ENCODE results near the gene PRMT2.
A peak's percentile ranks its signal among the peaks of the same experiment; 100 is the strongest.
"Not testable (repeated sequence)": the region's sequence is repeated elsewhere in the genome, so short reads cannot be mapped to it uniquely, and the experiment has no call there.

Gene PRMT2

DNA sequence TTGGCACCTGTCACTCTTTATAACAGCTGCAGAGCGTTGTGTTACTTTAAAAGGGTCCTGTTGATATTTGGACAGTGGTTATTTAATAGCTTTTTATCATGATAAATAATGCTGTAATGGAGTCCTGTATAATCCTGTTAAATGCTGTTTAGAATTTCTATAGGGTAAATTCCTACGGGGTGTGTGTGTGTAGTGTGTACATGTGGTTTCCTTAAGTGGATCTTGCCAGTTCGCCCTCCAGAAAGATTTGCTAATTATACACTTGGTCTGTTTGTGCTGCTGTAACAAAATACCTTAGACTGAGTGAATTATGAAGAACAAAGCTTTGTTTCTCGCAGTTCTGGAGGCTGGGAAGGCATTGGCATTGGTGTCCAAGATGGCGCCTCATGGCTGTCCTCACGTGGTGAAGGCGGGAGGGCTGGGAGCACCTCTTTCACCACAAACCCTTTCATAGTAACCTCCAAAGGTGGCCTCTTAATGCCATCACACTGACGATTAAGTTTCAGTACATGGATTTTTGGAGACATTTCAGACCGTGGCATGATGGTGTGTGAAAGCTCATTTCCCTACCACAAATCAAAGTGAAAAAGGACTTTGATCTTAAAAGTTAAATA is 11.2 kb downstream of the PRMT2 start:
- no peak for DNase-seq

DNA sequence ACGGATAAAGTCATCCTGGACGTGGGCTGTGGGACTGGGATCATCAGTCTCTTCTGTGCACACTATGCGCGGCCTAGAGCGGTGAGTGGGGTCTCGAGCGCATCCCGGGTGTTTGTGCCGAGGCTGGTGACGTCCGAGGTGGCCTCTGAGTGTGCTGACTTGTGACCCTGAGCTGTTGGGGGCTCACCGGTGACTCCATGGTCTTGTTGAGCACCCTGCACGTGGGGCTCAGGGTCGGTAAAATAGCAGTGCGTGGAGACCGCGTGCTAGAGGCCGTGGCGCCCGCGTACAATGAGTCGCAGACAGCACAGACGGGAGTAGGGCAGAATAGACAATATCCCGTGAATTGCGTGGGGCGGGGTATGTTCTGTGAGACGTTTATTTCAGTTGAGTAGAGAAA is 13.1 kb downstream of the PRMT2 start:
- DNase-seq, result no peak

DNA sequence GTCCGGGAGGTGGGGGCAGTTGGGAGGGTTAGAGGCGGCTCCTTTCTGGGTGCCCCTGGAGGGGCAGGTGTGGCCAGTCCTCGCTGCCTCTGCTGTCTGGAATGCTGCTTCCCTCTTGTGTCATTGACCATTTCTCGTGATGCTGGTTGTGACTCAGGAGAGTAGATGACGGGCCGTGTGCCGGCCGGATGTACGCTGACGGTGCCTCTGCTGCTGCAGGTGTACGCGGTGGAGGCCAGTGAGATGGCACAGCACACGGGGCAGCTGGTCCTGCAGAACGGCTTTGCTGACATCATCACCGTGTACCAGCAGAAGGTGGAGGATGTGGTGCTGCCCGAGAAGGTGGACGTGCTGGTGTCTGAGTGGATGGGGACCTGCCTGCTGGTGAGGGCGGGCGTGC is 13.9 kb downstream of the PRMT2 start:
- DNase-seq, result no peak

DNA sequence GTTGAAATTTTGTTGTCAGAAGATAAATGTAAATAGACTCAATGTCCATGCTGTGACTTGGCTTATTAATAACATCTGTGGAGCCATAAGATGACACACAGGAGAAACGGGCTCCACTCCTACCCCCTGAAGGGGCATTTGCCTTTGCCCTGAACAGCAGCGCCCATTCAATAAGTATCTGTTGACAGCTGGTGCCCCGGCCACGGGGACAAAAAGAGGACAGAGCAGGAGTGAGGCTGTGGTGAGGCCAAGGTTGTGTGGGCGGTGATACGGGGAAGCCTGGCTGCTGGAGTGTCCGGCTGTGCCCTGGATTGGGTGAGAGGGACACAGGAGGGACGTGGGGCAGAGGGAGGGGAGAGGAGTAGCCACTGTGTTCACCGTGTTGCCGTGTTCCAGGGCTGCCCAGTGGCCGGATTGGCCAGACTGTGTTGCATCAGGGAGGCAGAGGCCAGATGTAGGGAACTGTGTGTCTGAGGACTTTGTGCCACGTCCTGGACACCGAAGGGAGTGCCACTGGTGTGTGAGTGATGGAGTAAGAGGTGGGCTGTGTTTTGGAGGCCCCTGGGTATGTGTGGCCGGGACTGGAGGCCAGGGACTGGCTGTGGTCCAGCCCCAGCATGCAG is 15.1 kb downstream of the PRMT2 start:
- no peak for DNase-seq

DNA sequence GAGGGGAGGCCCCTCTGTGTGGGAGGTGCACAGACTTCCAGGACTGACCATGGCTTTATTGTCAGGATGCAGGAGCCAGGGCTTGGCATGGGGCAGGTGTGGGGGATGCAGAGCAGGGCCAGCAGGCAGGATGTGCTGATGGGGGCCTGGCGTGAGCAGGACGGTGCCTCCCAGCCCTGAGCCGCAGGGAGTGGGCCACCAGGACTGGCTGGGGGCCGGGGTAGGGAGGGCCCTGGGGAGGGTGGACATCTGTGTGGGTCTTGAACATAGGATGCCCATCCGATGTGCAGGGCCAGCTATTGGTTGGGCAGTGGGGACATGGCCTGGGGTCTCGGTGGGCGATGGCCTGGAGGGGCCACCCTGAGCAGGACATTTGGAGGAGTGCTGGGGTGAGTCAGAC is 15.6 kb downstream of the PRMT2 start:
- DNase-seq, result no peak

DNA sequence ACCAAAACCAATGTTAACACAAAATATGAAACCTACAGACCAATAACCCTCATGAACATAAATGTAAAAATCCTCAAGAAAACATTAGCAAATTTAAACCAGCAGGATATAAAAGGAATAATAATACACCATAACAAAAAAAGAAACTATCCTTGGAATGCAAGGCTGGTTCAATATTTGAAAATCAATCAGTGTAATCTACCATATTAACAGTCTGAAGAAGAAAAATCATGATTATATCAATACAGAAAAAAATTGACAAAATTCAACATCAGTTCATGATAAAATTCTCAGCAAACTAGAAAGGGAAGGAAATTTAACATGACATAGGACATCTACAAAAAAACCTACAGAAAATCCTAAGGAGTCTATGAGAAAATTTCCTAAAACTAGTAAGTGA is 19.8 kb downstream of the PRMT2 start:
- DNase-seq, result no peak

DNA sequence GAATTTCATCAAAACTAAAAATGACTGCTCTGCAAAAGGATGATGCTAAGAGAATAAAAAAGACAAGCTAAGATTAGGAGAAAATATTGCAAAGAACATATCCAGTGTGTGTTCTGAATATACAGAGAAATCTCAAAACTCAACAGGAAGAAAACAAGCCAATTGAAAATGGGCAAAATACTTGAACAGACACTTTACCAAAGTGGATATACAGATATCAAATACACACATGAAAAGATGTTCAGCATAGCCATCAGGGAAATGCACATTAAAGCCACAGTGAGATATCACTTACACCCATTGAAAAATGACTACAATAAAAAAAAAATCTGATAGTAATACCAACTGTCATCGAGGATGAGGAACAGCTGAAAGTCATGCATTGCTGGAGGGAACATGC is 21.3 kb downstream of the PRMT2 start:
- no peak for DNase-seq

DNA sequence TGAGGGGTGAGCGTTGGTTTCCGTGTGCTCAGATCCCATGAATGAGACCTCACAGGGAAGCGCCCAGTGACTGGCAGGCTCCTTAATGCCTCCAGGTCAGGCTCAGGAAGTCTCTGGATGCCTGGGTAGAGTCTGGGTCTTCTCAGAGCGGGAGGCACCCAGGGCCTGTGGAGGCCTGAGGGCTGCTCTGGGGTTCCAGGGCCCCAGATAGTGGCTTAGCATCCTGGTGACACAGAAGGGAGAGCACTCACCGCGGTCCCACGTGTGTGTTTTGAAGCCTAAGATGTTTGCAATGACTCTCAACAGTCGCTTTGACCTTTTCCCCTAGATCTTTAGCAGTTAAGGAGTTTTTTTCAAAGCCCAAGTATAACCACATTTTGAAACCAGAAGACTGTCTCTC is 25.0 kb downstream of the PRMT2 start:
- DNase-seq, result no peak

DNA sequence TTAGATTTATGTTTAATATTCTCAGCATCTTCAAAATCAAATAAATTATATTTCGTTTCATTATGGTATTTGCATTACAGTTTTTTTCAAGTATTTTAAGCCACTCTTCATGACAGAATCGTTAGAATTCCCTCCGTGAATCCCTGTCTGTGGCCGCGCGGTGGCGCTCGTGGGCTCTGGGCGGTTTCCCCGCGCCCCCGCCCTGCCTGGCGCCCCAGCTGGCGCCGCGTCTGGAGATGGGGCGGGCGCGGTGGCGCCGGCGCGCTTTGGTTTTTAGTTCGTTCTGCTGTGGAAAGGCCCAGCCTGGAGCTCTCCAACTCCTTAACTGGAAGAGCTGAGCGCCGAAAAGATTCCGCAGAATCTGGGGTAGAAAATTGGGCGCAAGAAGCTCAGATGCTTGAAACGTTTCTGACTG is 25.7 kb downstream of the PRMT2 start:
- DNase-seq, result no peak

DNA sequence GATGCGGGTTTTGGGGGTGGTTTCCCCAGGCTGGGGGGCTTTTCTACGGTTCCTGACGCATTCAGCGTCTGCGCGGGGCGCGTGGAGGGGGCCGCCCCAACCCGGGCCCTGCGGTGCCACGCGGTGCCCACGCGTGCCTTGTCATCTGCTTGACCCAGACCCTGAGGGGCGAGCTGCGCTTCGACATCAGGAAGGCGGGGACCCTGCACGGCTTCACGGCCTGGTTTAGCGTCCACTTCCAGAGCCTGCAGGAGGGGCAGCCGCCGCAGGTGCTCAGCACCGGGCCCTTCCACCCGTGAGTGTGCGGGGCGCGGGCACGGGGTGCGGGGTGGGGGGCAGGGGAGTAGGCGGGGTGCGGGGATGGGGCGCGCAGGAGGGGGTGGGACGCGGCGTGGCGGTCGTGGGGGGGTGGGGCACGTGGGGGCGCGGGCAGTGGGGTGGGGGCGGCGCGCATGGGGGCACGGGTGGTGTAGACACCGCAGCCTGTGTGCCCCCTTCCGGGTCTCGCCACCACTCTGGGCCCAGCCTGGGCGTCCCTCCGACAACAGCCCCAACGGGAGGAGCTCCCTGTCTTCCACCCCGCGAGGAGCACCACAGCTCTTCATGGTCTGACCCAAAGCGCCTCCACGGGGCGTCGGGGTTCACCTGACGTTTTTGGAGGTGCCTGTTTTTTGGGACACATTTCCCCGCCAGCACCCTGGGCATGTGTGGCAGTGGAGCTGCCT is 26.3 kb downstream of the PRMT2 start:
- DNase-seq, result no peak

DNA sequence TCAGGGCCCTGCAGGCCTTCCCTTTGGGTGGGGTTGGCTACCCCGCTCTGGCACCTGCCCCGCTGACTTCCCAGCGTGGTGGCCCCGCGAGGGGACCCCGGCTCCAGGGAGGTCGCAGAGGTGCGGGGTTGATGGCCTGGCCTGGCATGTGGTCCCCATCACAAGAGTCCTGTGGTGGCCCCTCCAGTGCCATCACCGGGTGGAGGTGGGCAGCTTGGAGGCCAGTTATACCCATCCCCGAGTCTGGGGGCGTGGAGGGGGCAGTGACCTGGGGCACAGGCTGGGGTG is 26.8 kb downstream of the PRMT2 start:
- no peak for DNase-seq

DNA sequence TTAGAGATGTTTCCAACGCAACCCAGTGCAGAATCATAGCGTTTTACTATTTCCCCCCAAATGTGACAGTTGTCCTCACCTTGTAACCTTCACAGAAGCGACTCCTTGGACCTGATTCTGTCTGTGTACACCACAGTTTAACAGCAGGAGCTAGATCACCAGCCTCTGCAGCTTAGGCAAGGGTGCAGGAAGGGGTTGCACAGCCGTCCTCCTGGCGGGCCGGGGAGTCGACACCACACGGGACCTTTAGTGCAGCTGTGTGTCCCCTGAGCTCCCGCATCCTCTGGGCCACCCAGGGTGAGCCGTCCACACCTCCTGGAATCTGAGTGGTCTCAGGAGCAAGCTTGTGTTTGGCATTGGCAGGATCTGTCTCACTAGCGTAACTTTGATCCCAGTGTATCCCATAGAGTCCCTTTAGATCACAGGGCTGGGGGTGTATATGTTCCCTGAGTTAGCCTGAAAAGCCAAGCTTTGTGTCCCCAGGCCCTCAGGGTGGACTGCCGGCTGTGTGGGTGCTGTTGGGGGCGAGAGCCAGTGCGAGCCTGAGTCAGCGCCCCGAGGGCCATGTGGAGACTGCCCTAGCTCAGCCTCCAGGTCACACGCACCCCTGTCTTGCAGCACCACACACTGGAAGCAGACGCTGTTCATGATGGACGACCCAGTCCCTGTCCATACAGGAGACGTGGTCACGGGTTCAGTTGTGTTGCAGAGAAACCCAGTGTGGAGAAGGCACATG is 27.5 kb downstream of the PRMT2 start:
- no peak for DNase-seq

DNA sequence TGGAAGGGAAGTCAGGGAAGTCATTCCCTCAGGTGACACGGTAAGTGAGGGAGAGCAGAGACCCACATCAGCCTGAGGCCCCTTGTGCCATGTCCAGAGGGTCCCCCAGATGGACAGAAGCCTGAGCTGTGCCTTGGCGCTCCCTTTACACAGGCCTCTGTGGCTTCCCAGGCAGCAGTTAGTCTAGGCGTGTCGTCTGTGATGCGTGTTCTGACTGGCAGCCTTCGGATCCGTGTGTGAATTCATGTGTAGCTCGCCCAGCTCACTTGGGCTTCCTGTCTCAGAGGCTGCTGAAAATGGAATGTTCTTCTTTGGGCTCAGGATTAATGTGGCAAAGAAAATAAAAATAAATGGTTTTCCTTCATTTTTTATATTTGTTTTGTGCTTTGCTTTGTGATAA is 28.3 kb downstream of the PRMT2 start:
- no peak for DNase-seq

DNA sequence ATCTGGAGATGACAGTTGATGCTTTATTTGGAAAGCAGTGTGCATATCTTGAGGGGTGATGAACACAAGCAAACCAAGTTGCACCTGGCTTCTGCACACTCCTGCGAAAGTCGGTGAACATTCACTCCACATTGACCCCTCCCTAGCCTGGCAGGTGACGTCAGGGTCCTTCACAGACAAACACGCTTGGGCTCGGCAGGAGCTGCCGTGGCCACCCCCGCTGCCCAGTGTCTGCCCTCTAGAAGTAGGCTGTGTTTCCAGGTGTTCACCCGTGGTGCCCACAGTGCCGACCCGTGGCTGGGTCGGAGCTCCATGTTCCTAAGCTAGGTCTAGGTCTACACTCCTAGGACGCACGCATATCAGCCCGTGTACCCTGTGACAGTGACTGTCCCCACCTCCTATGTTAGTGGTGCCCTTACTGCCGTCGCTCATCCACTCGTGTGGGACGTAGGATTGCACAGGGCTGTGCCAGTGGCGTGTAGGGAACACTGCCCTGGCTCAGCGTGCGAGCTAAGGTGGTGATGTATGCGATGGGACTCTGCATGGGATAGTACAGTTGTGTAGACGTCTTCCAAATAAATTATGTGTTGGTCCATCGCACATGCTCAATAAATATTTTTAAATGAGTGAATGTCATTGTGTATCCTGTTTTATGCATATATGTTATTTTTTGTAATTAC is 29.0 kb downstream of the PRMT2 start:
- DNase-seq, result peak; percentile 57

DNA sequence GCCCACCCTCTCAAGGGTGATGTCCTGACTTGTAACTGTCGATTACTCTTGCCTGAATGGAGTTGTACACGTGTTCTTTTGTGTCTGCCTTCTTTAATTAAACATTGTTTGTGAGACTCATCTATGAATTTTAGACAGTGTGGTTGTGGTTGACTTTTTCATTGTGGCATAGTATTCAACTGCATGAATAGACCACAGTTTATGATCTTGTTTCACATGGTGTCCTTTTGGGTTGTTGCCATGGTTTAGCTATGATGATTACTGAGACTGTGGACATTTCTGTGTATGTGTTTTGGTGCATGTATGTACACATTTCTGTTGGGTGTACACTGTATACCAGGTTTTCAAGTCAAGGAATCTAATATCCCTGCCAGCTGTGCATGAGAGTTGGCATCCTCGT is 30.1 kb downstream of the PRMT2 start:
- no peak for DNase-seq

DNA sequence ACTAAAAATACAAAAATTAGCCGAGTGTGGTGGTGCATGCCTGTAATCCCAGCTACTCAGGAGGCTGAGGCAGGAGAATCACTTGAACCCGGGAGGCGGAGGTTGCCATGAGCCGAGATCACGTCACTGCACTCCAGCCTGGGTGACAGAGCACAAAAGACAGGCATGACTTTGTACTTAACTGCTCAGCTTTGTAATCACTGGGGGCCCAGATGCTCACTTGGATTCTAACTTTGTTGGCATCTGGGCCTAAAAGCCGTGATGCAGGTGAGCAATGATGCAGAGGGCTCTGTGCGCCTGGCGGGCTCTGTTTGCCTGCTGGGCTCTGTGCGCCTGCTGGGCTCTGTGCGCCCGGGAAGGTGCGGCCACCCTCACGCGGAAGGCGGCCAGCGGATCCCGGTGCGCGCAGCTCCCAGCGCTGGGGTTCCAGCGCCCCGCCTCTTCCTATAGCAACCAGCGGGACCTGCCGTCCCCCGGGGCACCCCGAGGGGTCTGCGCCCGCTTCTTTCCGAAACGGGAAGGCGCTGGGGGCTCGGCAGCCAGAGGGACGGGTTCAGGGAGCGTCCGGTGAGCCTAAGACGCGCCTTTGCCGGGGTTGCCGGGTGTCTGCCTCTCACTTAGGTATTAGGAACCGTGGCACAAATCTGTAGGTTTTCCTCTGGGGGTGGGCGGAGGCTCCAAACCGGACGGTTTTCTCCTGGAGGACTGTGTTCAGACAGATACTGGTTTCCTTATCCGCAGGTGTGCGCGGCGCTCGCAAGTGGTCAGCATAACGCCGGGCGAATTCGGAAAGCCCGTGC is 31.7 kb downstream of the PRMT2 start:
- peak; percentile 45 for DNase-seq

DNA sequence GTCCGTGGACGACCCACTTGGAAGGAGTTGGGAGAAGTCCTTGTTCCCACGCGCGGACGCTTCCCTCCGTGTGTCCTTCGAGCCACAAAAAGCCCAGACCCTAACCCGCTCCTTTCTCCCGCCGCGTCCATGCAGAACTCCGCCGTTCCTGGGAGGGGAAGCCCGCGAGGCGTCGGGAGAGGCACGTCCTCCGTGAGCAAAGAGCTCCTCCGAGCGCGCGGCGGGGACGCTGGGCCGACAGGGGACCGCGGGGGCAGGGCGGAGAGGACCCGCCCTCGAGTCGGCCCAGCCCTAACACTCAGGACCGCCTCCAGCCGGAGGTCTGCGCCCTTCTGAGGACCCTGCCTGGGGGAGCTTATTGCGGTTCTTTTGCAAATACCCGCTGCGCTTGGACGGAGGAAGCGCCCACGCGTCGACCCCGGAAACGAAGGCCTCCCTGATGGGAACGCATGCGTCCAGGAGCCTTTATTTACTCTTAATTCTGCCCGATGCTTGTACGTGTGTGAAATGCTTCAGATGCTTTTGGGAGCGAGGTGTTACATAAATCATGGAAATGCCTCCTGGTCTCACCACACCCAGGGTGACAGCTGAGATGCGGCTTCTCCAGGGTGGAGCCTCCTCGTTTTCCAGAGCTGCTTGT is 32.4 kb downstream of the PRMT2 start:
- DNase-seq, result peak; percentile 42

DNA sequence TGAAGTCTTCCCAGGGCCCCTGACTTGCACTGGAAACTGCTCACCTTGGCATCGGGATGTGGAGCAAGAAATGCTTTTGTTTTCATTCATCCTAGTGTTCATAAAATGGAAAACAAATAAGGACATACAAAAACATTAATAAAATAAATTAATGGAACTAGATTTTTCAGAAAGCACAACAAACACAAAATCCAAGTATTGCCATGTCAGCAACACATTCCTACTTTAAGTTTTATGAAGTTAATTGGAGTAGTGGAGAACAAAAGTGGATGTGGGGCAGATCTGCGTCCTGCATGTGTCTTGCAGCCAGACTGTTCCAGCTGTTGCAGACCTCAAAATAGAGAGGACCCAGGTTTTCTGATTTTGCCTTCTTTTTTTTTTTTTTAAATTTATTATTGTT is 32.9 kb downstream of the PRMT2 start:
- DNase-seq, result no peak

DNA sequence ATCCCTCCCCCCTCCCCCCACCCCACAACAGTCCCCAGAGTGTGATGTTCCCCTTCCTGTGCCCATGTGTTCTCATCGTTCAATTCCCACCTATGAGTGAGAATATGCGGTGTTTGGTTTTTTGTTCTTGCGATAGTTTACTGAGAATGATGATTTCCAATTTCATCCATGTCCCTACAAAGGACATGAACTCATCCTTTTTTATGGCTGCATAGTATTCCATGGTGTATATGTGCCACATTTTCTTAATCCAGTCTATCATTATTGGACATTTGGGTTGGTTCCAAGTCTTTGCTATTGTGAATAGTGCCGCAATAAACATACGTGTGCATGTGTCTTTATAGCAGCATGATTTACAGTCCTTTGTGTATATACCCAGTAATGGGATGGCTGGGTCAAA is 33.4 kb downstream of the PRMT2 start:
- not testable (repeated sequence) for DNase-seq

DNA sequence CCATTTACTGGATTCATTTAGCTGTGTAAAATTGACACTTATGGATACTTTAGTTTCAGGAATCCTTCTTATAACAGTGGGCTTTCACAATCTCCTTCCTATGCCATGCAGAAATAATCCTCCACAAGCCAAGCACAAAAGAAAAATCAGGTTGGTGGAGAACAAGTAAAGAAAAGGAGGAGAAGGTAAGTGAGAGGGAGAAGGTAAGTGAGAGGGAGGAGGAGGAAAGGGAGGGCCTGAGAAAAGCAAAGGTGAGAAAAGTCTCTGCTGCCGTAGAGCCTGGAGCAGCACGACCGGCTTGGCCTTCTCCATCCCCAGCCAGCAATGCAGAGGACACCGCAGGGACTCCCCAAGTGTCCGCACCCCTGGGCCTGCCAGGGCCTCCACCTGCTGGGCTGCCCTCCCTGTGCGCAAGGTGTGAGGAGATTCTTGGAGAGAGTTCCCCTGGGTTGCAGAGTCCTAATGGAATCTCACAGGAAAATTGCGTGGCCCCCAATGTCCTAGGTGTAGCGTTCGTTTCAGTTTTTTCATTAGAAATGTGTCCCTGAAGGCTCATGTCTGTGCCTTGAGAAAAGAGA is 39.0 kb downstream of the PRMT2 start:
- no peak for DNase-seq

DNA sequence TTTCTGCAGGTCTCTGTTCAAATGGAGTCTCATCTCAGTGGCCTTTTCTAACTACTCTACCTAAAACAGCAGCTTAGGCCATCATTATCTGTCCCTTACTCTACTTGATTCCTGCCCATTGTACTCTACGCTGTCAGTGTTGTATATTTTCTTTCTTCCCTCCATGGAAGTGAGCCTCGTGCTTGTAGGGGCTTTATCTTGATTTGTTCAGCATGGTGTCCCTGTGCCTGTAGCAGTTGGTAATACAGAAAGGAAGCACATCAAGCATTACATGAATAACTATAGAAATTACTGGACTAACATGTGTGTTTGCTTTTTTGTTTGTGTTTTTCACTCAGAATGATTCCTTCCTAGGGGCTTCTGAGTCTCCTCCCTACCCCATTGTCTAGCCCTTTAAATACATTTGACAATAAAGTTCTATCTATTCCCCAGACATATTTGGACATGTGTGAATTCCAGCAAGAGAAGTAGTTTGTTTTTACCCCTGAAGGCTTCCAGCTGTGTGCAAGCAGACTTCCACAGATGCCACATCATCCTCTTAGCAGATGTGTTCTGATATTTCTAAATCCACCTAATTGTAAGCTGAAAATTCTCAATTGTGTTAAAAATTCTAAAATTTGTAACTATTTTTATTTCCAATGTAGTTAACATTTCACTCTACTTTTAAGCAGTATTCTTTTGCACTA is 40.3 kb downstream of the PRMT2 start:
- DNase-seq, result no peak
